ENCODE results near the gene GATAD2B. TPM values are rescaled to one million over a fixed set of nuclear protein-coding genes. Genes with fewer than 3 reads are reported as not detected.
"Not testable (repeated sequence)": the region's sequence is repeated elsewhere in the genome, so short reads cannot be mapped to it uniquely, and the experiment has no call there.

Gene GATAD2B
- total and polyA plus RNA-seq, 9 donors, result 11.2 to 73.0 (median 55.8) TPM

DNA sequence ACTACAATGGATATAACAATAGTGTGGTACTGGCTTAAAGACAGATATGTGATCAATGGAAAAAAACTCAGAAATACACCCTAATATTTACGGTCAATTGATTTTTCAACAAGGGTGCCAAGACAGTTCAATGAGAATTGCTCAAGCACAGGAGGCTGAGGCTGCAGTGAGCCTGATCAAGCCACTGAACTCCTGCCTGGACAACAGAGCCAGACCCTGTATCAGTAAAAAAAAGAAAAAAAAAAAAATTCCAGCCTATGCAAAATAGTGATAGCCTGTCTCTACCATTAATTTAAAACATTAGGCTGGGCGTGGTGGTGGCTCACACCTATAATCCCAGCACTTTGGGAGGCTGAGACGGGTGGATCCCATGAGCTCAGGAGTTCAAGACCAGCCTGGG lies 77.6 kb downstream of the GATAD2B start:
- H3K36me3 ChIP-seq, result no peaks in the 10 kb centered on the region
- no peak overlapping the region for H3K4me3 ChIP-seq
- H3K27ac ChIP-seq, result no peak overlapping the region
- TF ChIP-seq POLR2A (IDR thresholded peaks at IDR 0.05) (no peak), EP300 (IDR thresholded peaks at IDR 0.05) (no peak)
- TF ChIP-seq, protein P1, sequence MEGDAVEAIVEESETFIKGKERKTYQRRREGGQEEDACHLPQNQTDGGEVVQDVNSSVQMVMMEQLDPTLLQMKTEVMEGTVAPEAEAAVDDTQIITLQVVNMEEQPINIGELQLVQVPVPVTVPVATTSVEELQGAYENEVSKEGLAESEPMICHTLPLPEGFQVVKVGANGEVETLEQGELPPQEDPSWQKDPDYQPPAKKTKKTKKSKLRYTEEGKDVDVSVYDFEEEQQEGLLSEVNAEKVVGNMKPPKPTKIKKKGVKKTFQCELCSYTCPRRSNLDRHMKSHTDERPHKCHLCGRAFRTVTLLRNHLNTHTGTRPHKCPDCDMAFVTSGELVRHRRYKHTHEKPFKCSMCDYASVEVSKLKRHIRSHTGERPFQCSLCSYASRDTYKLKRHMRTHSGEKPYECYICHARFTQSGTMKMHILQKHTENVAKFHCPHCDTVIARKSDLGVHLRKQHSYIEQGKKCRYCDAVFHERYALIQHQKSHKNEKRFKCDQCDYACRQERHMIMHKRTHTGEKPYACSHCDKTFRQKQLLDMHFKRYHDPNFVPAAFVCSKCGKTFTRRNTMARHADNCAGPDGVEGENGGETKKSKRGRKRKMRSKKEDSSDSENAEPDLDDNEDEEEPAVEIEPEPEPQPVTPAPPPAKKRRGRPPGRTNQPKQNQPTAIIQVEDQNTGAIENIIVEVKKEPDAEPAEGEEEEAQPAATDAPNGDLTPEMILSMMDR (IDR thresholded peaks at IDR 0.05), result no peak
- DNase-seq, result no peak
- intact Hi-C loops (cut with DNase I), result no loop called here
- 83 to 97% (median 95%) methylated on average over 3 of the region's 3 CpGs for WGBS, 3 donors
- no peaks in the 10 kb centered on the region for H3K27me3 ChIP-seq
- H3K9me3 ChIP-seq, result no peaks in the 10 kb centered on the region
- H3K4me1 ChIP-seq (ENCODE audit: insufficient read depth), result no peaks in the 10 kb centered on the region

- H3K4me3 ChIP-seq; intact Hi-C loops (cut with DNase I); H3K9me3 ChIP-seq; H3K4me1 ChIP-seq (ENCODE audit: insufficient read depth); H3K27ac ChIP-seq; DNase-seq; H3K27me3 ChIP-seq; H3K36me3 ChIP-seq: not testable (repeated sequence)
- WGBS, 3 donors, result 53 to 97% methylated on average over 3 of the region's 3 CpGs; no CpG with 5 or more reads in 1 of the 3 donors
Measured at GRCh38 chr1:153844349-153844748, 78.4 kb downstream of the GATAD2B start.

DNA sequence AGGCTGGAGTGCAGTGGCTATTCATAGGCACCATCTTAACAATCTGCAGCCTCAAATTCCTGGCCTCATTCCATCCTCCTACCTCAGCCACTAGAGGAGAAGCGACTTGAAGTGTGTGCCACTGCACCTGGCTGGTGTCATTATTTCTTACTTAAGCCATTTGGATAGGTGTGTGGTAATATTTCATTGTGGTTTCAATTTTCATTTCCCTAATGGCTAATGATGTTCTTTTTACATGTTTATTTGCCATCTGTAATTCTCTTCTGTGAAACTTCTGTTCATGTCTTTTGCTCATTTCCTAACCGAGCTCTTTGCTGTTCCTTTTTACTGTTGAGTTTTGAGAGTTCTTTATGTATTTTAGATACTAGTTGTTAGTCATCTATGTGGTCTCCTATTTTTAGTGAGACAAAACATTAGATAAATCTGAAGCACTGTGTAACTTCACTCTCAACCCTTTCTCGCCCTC lies 80.7 kb downstream of the GATAD2B start:
- Histone ChIP-seq H3K27ac (no peak overlapping the region), H3K27me3 (no peaks in the 10 kb centered on the region), H3K4me3 (no peak overlapping the region), H3K9me3 (no peaks in the 10 kb centered on the region), H3K36me3 (no peaks in the 10 kb centered on the region), H3K4me1 (ENCODE audit: insufficient read depth) (no peaks in the 10 kb centered on the region)
- WGBS, 3 donors, result 56 to 59% (median 57%) methylated on average over 3 of the region's 3 CpGs
- TF ChIP-seq POLR2A (IDR thresholded peaks at IDR 0.05), result no peak
- no peak for TF ChIP-seq EP300 (IDR thresholded peaks at IDR 0.05)
- TF ChIP-seq, protein P1 (IDR thresholded peaks at IDR 0.05), result no peak
- intact Hi-C loops (cut with DNase I), result no loop called here
- no peak for DNase-seq

DNA sequence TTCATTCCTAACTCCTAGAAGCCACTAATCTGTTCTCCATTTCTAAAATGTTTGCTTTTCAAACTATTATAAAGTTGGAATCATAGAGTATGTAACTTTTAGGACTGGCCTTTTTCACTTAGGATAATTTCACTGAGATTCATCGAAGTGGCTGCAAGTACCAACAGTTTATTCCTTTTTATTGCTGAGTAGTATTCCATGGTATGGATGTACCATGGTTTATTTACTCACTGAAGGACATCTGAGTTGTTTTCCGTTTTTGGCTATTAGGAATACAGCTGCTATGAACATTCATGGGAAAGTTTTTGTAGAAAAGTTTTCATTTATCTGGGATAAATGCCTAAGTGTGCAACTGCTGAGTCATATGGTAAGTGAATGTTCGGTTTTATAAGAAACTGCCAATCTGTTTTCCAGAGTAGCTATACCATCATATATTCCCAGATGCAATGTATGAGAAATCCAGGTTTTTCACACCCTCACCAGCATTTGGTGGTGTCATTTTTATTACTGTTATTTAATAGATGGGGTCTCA lies 81.2 kb downstream of the GATAD2B start:
- H3K9me3 ChIP-seq, result no peaks in the 10 kb centered on the region
- intact Hi-C loops (cut with DNase I), result no loop called here
- no peak for DNase-seq
- H3K36me3 ChIP-seq, result no peaks in the 10 kb centered on the region
- TF ChIP-seq POLR2A (IDR thresholded peaks at IDR 0.05) (no peak), EP300 (IDR thresholded peaks at IDR 0.05) (no peak)
- TF ChIP-seq, protein P1 (IDR thresholded peaks at IDR 0.05), result no peak
- no peak overlapping the region for H3K4me3 ChIP-seq
- 79 to 81% (median 80%) methylated on average over 3 of the region's 3 CpGs for WGBS, 3 donors
- no peaks in the 10 kb centered on the region for H3K27me3 ChIP-seq
- no peak overlapping the region for H3K27ac ChIP-seq
- no peaks in the 10 kb centered on the region for H3K4me1 ChIP-seq (ENCODE audit: insufficient read depth)

GRCh38 chr1:153840774-153841173 lies 82.0 kb downstream of the GATAD2B start:
- 92 to 94% (median 93%) methylated on average over 14 of the region's 14 CpGs for WGBS, 3 donors
- intact Hi-C loops (cut with DNase I), result not testable (repeated sequence)

DNA sequence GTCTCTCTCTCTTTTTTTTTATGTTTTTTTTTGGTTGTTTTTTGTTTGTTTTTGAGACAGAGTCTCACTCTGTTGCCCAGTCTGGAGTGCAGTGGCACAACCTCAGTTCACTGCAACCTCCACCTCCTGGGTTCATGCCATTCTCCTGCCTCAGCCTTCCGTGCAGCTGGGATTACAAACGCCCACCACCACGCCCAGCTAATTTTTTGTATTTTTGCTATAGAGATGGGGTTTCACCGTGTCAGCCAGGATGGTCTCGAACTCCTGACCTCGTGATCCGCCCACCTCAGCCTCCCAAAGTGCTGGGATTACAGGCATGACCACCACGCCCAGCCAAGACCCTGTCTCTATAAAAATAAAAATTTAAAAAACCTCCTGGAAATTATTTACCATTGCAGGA lies 88.8 kb downstream of the GATAD2B start:
- WGBS, 3 donors, result 88 to 91% (median 89%) methylated on average over 8 of the region's 8 CpGs
- H3K27me3 ChIP-seq; H3K4me1 ChIP-seq (ENCODE audit: insufficient read depth); intact Hi-C loops (cut with DNase I); H3K9me3 ChIP-seq; DNase-seq; H3K4me3 ChIP-seq; H3K27ac ChIP-seq; H3K36me3 ChIP-seq: not testable (repeated sequence)

More at GRCh38 chr1:153840774-153841173, 82.0 kb downstream of the GATAD2B start:
- H3K4me3 ChIP-seq; DNase-seq; H3K36me3 ChIP-seq; H3K27me3 ChIP-seq; H3K9me3 ChIP-seq; H3K27ac ChIP-seq; H3K4me1 ChIP-seq (ENCODE audit: insufficient read depth): not testable (repeated sequence)

Measured in ovary (tissue), 9 donors.